H1 (cell line): ENCODE measurements around the gene MIER2. TPM values are rescaled to one million over a fixed set of nuclear protein-coding genes. Genes with fewer than 3 reads are reported as not detected.

Experiments
- RBBP5 ChIP-seq: IDR thresholded peaks from 2 replicates; pipeline ENCODE4 v1.7.1; 2012; ENCODE audit warnings: low read depth, mild to moderate bottlenecking, inconsistent platforms, low read length, moderate library complexity, borderline replicate concordance
- polyA plus RNA-seq, 7 experiments: library from polyadenylated mRNA; depleted of rRNA in 3 of 7; stranded (reverse) in 5 of 7; unstranded in 2 of 7; fragments of >200 nt in 5 of 7; fragments of 200-250 nt in 2 of 7; gene quantifications; 1 replicate in 5 of 7; 2 replicates in 1 of 7; 4 replicates in 1 of 7; pipeline versions ENCODE4 v1.2.1 to v1.2.3, GENCODE V29; 2011 to 2013; ENCODE audit warnings: missing spikeins in 2 of 7, mixed read lengths in 2 of 7
- total RNA-seq: library from RNA; stranded (reverse); fragmentation: NEBNext Ultra II Directional; extraction: Animal tissue kit (Norgen Biotek cat#: 25700); gene quantifications from 2 replicates; pipeline ENCODE4 v1.2.1, GENCODE V29; 2021

Gene MIER2
- total and polyA plus RNA-seq, 2 of the 8 experiments (the other 6 are each of a cell fraction or from before 2014, with no cell fraction given) = 30.3 to 48.3 TPM

- no peak for TF ChIP-seq RBBP5
Measured at GRCh38 chr19:291561-292280, 52.9 kb downstream of the MIER2 start (continued).
